A549 (cell line): ENCODE data around the gene PRR7.

Experiments
- CTCF ChIP-seq: fragments of >200 bp; sonication (Bioruptor Twin); formaldehyde crosslinking; IDR thresholded peaks from 3 replicates; pipeline ENCODE4 v1.5.1; 2016
- SREBF2 ChIP-seq: fragments of 450-650 bp; IDR thresholded peaks from 2 replicates; pipeline ENCODE4 v1.6.1; 2014; ENCODE audit warnings: mild to moderate bottlenecking, moderate library complexity

GRCh38 chr5:177473443-177474001, 26.9 kb downstream of the PRR7 start, which contains the start of gene DBN1:
- TF ChIP-seq CTCF (no peak), SREBF2 (no peak)
